HepG2 (cell line): ENCODE data around the gene FAM163B. TPM values are rescaled to one million over a fixed set of nuclear protein-coding genes. Genes with fewer than 3 reads are reported as not detected.

Source experiments
- MEIS1 ChIP-seq: sonication (generic); formaldehyde crosslinking; IDR thresholded peaks from 2 replicates; pipeline ENCODE4 v1.9.0; 2021; ENCODE audit warnings: mild to moderate bottlenecking, missing genetic modification reagents, moderate library complexity, borderline replicate concordance
- NFE2L1 ChIP-seq: sonication (generic); formaldehyde crosslinking; IDR thresholded peaks from 2 replicates; pipeline ENCODE4 v1.4.0; 2020; ENCODE audit warnings: missing genetic modification reagents, mild to moderate bottlenecking, borderline replicate concordance
- PHF20 ChIP-seq: sonication (generic); formaldehyde crosslinking; IDR thresholded peaks from 2 replicates; pipeline ENCODE4 v1.5.0; 2020; ENCODE audit warnings: mild to moderate bottlenecking, missing genetic modification reagents
- ZNF451 ChIP-seq: sonication (generic); formaldehyde crosslinking; IDR thresholded peaks from 2 replicates; pipeline ENCODE4 v1.5.0; 2020; ENCODE audit warnings: mild to moderate bottlenecking, missing genetic modification reagents
- ZSCAN22 ChIP-seq: sonication (generic); formaldehyde crosslinking; IDR thresholded peaks from 2 replicates; pipeline ENCODE4 v1.4.0; 2020; ENCODE audit warnings: mild to moderate bottlenecking, missing genetic modification reagents
- polyA plus RNA-seq, 8 experiments: library from polyadenylated mRNA; depleted of rRNA in 3 of 8; stranded (reverse) in 7 of 8; unstranded in 1 of 8; fragments of >200 nt; fragmentation: Illumina TruSeq in 4 of 8; extraction: Trizol in 4 of 8; gene quantifications; 2 replicates each; pipeline versions ENCODE4 v1.2.1 to v1.2.3, GENCODE V29; 2011 to 2016; ENCODE audit warnings: low read depth in 4 of 8, missing spikeins in 1 of 8, mixed read lengths in 1 of 8; ENCODE audit not compliant: insufficient read depth in 1 of 8
- total RNA-seq, 5 experiments: library from RNA; depleted of rRNA; stranded (reverse); fragments of >200 nt; fragmentation: Illumina TruSeq; extraction: Trizol; gene quantifications; 2 replicates each; pipeline ENCODE4 v1.2.3, GENCODE V29; 2016; ENCODE audit warnings: low read depth in 1 of 5
- TF ChIP-seq, protein P1 (sequence below): sonication (generic); formaldehyde crosslinking; IDR thresholded peaks from 2 replicates; pipeline ENCODE4 v1.4.0; 2020; ENCODE audit warnings: missing genetic modification reagents
- TF ChIP-seq, protein P2 (sequence below): sonication (generic); formaldehyde crosslinking; IDR thresholded peaks from 2 replicates; pipeline ENCODE4 v1.9.0; 2022; ENCODE audit warnings: missing genetic modification reagents, mild to moderate bottlenecking, borderline replicate concordance

Gene FAM163B
- total and polyA plus RNA-seq, 2 of the 13 experiments (the other 11 are each of a cell fraction or from before 2014, with no cell fraction given) = not detected

DNA sequence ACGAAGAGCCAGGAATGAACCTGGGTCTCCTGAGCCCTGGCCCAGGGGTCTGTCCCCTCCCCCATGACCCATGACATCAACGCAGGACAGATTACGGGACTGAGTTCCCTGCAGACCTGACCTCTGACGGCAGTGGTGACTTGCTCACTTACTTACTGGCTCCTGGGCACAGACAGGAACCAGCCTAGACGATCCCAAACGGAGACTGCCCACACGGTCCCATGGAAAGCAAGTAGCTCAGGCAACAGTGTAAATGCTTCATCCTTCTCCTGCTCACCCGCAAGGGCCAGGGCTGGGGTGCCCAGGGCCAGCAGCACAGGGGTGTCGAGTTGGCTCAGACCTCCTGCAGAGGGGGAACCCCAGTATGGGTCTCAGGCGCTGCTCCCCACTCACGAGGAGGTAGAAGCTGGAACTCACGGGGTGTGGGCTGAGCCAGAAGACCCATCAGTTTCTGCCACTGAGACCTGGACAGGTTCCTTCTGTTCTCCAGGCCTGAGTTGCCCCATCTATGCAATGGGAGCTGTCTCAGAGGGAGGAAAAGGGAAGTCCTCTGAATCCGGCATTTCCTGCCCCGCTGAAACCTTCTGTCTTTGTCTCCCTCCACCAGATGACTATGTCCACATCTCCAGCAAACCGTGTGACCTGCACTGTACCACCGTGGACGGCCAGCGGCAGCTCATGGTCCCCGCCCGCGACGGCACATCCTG is 69.0 kb downstream of the FAM163B start (continued):
- TF ChIP-seq, protein P1, sequence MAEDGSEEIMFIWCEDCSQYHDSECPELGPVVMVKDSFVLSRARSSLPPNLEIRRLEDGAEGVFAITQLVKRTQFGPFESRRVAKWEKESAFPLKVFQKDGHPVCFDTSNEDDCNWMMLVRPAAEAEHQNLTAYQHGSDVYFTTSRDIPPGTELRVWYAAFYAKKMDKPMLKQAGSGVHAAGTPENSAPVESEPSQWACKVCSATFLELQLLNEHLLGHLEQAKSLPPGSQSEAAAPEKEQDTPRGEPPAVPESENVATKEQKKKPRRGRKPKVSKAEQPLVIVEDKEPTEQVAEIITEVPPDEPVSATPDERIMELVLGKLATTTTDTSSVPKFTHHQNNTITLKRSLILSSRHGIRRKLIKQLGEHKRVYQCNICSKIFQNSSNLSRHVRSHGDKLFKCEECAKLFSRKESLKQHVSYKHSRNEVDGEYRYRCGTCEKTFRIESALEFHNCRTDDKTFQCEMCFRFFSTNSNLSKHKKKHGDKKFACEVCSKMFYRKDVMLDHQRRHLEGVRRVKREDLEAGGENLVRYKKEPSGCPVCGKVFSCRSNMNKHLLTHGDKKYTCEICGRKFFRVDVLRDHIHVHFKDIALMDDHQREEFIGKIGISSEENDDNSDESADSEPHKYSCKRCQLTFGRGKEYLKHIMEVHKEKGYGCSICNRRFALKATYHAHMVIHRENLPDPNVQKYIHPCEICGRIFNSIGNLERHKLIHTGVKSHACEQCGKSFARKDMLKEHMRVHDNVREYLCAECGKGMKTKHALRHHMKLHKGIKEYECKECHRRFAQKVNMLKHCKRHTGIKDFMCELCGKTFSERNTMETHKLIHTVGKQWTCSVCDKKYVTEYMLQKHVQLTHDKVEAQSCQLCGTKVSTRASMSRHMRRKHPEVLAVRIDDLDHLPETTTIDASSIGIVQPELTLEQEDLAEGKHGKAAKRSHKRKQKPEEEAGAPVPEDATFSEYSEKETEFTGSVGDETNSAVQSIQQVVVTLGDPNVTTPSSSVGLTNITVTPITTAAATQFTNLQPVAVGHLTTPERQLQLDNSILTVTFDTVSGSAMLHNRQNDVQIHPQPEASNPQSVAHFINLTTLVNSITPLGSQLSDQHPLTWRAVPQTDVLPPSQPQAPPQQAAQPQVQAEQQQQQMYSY (CRISPR knock-in tag) = no peak
- no peak for TF ChIP-seq NFE2L1 (CRISPR knock-in tag)
- TF ChIP-seq ZNF451 (CRISPR knock-in tag) = no peak
- no peak for TF ChIP-seq MEIS1
- no peak for TF ChIP-seq PHF20 (CRISPR knock-in tag)
- TF ChIP-seq ZSCAN22 (CRISPR knock-in tag) = no peak
- TF ChIP-seq, protein P2, sequence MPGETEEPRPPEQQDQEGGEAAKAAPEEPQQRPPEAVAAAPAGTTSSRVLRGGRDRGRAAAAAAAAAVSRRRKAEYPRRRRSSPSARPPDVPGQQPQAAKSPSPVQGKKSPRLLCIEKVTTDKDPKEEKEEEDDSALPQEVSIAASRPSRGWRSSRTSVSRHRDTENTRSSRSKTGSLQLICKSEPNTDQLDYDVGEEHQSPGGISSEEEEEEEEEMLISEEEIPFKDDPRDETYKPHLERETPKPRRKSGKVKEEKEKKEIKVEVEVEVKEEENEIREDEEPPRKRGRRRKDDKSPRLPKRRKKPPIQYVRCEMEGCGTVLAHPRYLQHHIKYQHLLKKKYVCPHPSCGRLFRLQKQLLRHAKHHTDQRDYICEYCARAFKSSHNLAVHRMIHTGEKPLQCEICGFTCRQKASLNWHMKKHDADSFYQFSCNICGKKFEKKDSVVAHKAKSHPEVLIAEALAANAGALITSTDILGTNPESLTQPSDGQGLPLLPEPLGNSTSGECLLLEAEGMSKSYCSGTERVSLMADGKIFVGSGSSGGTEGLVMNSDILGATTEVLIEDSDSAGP (CRISPR knock-in tag) = no peak
